ENCODE measurements around the gene SHC1. TPM values are rescaled to one million over a fixed set of nuclear protein-coding genes. Genes with fewer than 3 reads are reported as not detected.

SHC1 gene
- total and polyA plus RNA-seq, 2 experiments from 2014 or later, result 117 to 211 TPM

DNA sequence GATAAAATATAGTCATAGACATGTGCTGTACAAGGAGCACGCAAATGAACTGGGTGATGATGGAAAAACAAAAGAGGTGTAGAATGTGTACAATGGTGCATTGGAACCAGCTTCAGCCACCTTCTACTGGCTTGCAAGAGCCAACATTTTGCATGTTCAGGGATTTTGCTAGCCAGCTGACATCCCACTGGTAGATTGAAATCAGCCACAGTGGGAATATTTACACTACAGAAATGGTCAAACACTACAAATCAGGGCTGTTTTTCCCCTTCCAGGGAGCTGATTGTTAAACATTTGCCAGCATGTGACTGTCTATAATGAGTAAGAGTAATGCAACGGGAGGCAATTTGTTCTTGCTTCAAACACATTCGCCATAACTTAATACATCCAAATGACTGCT, 57.3 kb downstream of the SHC1 start (continued):
- TF ChIP-seq, protein P1, sequence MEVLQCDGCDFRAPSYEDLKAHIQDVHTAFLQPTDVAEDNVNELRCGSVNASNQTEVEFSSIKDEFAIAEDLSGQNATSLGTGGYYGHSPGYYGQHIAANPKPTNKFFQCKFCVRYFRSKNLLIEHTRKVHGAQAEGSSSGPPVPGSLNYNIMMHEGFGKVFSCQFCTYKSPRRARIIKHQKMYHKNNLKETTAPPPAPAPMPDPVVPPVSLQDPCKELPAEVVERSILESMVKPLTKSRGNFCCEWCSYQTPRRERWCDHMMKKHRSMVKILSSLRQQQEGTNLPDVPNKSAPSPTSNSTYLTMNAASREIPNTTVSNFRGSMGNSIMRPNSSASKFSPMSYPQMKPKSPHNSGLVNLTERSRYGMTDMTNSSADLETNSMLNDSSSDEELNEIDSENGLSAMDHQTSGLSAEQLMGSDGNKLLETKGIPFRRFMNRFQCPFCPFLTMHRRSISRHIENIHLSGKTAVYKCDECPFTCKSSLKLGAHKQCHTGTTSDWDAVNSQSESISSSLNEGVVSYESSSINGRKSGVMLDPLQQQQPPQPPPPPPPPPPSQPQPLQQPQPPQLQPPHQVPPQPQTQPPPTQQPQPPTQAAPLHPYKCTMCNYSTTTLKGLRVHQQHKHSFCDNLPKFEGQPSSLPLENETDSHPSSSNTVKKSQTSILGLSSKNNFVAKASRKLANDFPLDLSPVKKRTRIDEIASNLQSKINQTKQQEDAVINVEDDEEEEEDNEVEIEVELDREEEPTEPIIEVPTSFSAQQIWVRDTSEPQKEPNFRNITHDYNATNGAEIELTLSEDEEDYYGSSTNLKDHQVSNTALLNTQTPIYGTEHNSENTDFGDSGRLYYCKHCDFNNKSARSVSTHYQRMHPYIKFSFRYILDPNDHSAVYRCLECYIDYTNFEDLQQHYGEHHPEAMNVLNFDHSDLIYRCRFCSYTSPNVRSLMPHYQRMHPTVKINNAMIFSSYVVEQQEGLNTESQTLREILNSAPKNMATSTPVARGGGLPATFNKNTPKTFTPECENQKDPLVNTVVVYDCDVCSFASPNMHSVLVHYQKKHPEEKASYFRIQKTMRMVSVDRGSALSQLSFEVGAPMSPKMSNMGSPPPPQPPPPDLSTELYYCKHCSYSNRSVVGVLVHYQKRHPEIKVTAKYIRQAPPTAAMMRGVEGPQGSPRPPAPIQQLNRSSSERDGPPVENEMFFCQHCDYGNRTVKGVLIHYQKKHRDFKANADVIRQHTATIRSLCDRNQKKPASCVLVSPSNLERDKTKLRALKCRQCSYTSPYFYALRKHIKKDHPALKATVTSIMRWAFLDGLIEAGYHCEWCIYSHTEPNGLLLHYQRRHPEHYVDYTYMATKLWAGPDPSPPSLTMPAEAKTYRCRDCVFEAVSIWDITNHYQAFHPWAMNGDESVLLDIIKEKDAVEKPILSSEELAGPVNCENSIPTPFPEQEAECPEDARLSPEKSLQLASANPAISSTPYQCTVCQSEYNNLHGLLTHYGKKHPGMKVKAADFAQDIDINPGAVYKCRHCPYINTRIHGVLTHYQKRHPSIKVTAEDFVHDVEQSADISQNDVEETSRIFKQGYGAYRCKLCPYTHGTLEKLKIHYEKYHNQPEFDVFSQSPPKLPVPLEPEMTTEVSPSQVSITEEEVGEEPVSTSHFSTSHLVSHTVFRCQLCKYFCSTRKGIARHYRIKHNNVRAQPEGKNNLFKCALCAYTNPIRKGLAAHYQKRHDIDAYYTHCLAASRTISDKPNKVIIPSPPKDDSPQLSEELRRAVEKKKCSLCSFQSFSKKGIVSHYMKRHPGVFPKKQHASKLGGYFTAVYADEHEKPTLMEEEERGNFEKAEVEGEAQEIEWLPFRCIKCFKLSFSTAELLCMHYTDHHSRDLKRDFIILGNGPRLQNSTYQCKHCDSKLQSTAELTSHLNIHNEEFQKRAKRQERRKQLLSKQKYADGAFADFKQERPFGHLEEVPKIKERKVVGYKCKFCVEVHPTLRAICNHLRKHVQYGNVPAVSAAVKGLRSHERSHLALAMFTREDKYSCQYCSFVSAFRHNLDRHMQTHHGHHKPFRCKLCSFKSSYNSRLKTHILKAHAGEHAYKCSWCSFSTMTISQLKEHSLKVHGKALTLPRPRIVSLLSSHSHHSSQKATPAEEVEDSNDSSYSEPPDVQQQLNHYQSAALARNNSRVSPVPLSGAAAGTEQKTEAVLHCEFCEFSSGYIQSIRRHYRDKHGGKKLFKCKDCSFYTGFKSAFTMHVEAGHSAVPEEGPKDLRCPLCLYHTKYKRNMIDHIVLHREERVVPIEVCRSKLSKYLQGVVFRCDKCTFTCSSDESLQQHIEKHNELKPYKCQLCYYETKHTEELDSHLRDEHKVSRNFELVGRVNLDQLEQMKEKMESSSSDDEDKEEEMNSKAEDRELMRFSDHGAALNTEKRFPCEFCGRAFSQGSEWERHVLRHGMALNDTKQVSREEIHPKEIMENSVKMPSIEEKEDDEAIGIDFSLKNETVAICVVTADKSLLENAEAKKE (CRISPR knock-in tag; IDR thresholded peaks at IDR 0.05), result no peak
- TF ChIP-seq JUNB (IDR thresholded peaks at IDR 0.05; ENCODE audit: unreplicated experiment) (no peak), CREB1 (CRISPR knock-in tag; IDR thresholded peaks at IDR 0.05; ENCODE audit: low read depth) (no peak), STAT1 (IDR thresholded peaks at IDR 0.05; ENCODE audit: unreplicated experiment) (no peak), NANOG (IDR thresholded peaks at IDR 0.05; ENCODE audit: borderline replicate concordance) (no peak)

DNA sequence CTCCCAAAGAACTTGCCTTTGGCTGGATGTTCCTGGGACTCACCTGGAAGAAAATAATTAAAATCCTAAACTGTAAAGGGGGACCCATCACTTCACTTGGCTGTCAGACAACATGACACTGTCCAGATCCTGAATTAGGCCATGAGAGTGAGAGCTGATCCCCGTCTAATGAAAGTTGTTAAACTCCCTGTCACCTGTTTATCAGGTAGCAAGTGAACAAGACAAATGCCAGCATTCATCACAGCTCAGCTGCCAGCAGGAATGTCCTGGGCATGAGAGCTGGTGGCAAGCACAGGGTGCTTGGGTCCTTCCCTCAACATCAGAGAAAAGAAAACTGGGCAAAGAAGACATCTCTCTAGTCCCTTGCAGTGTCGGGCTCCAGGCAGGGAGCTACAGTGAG, 57.8 kb downstream of the SHC1 start:
- Mint-ChIP-seq H3K4me3 (no peak overlapping the region), H3K9me3 (peaks cover 16% of the 10 kb centered on the region), H3K4me1 (peaks cover 3% of the 10 kb centered on the region; the same call in 2 of the 3 replicates), H3K36me3 (ENCODE audit: low read depth) (peaks cover 6% of the 10 kb centered on the region; the same call in 2 of the 3 replicates), H3K27ac (no peak overlapping the region), H3K27me3 (ENCODE audit: insufficient read depth, low read depth, poor library complexity) (peaks cover 9% of the 10 kb centered on the region)
- DNase-seq (ENCODE audit: low spot score), result no peak
- H4K20me1 ChIP-seq (replicated peaks; ENCODE audit: insufficient read depth), result no peaks in the 10 kb centered on the region
- peaks cover 7% of the 10 kb centered on the region; the same call in 1 of the 2 replicates for H3K9me2 ChIP-seq (ENCODE audit: insufficient read depth)
- no peaks in the 10 kb centered on the region for H3K27me3 ChIP-seq (ENCODE audit: insufficient read depth)
- H2AFZ ChIP-seq, result no peak overlapping the region
- no peaks in the 10 kb centered on the region for H3F3A ChIP-seq (replicated peaks; ENCODE audit: low read depth)
- H3K36me3 ChIP-seq (ENCODE audit: insufficient read depth), result peaks cover 5% of the 10 kb centered on the region; the same call in 1 of the 2 replicates
- H3K79me2 ChIP-seq (replicated peaks; ENCODE audit: insufficient read depth), result no peaks in the 10 kb centered on the region
- ATAC-seq, result no peak
- H3K27ac ChIP-seq (ENCODE audit: low read depth), result no peak overlapping the region
- no peaks in the 10 kb centered on the region for H3K4me1 ChIP-seq (ENCODE audit: insufficient read depth)
- no peak overlapping the region for H3K4me3 ChIP-seq
- H3K4me2 ChIP-seq, result no peak overlapping the region
- TF ChIP-seq, protein P2, sequence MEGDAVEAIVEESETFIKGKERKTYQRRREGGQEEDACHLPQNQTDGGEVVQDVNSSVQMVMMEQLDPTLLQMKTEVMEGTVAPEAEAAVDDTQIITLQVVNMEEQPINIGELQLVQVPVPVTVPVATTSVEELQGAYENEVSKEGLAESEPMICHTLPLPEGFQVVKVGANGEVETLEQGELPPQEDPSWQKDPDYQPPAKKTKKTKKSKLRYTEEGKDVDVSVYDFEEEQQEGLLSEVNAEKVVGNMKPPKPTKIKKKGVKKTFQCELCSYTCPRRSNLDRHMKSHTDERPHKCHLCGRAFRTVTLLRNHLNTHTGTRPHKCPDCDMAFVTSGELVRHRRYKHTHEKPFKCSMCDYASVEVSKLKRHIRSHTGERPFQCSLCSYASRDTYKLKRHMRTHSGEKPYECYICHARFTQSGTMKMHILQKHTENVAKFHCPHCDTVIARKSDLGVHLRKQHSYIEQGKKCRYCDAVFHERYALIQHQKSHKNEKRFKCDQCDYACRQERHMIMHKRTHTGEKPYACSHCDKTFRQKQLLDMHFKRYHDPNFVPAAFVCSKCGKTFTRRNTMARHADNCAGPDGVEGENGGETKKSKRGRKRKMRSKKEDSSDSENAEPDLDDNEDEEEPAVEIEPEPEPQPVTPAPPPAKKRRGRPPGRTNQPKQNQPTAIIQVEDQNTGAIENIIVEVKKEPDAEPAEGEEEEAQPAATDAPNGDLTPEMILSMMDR (conservative IDR thresholded peaks at IDR 0.05; ENCODE audit: low read depth in 2 of 2), result no peak
- TF ChIP-seq EZH2phosphoT487 (IDR thresholded peaks at IDR 0.05; ENCODE audit: unreplicated experiment) (no peak), ZNF114 (CRISPR knock-in tag; IDR thresholded peaks at IDR 0.05) (no peak), EZH2 (IDR thresholded peaks at IDR 0.05; ENCODE audit: low read depth, unreplicated experiment) (no peak), ZNF331 (CRISPR knock-in tag; IDR thresholded peaks at IDR 0.05; ENCODE audit: low read depth) (no peak), CREB1 (CRISPR knock-in tag; IDR thresholded peaks at IDR 0.05; ENCODE audit: low read depth) (no peak), STAT1 (IDR thresholded peaks at IDR 0.05; ENCODE audit: unreplicated experiment) (no peak), JUNB (IDR thresholded peaks at IDR 0.05; ENCODE audit: unreplicated experiment) (no peak), POLR2AphosphoS5 (IDR thresholded peaks at IDR 0.05; ENCODE audit: low read depth) (no peak)
- TF ChIP-seq, protein P3, sequence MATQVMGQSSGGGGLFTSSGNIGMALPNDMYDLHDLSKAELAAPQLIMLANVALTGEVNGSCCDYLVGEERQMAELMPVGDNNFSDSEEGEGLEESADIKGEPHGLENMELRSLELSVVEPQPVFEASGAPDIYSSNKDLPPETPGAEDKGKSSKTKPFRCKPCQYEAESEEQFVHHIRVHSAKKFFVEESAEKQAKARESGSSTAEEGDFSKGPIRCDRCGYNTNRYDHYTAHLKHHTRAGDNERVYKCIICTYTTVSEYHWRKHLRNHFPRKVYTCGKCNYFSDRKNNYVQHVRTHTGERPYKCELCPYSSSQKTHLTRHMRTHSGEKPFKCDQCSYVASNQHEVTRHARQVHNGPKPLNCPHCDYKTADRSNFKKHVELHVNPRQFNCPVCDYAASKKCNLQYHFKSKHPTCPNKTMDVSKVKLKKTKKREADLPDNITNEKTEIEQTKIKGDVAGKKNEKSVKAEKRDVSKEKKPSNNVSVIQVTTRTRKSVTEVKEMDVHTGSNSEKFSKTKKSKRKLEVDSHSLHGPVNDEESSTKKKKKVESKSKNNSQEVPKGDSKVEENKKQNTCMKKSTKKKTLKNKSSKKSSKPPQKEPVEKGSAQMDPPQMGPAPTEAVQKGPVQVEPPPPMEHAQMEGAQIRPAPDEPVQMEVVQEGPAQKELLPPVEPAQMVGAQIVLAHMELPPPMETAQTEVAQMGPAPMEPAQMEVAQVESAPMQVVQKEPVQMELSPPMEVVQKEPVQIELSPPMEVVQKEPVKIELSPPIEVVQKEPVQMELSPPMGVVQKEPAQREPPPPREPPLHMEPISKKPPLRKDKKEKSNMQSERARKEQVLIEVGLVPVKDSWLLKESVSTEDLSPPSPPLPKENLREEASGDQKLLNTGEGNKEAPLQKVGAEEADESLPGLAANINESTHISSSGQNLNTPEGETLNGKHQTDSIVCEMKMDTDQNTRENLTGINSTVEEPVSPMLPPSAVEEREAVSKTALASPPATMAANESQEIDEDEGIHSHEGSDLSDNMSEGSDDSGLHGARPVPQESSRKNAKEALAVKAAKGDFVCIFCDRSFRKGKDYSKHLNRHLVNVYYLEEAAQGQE (IDR thresholded peaks at IDR 0.05; ENCODE audit: unreplicated experiment), result no peak
- TF ChIP-seq, protein P4, sequence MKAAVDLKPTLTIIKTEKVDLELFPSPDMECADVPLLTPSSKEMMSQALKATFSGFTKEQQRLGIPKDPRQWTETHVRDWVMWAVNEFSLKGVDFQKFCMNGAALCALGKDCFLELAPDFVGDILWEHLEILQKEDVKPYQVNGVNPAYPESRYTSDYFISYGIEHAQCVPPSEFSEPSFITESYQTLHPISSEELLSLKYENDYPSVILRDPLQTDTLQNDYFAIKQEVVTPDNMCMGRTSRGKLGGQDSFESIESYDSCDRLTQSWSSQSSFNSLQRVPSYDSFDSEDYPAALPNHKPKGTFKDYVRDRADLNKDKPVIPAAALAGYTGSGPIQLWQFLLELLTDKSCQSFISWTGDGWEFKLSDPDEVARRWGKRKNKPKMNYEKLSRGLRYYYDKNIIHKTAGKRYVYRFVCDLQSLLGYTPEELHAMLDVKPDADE (IDR thresholded peaks at IDR 0.05), result no peak
